GM19324 (cell line): ENCODE data around the gene GCK.

Experiments used
- ATAC-seq: cut with Tn5 transposase; IDR thresholded peaks from one replicate; pipeline ENCODE4 v1.9.1; 2021; ENCODE audit warnings: mild to moderate bottlenecking, moderate library complexity; ENCODE audit not compliant: unreplicated experiment, low FRiP score

The GCK gene

DNA sequence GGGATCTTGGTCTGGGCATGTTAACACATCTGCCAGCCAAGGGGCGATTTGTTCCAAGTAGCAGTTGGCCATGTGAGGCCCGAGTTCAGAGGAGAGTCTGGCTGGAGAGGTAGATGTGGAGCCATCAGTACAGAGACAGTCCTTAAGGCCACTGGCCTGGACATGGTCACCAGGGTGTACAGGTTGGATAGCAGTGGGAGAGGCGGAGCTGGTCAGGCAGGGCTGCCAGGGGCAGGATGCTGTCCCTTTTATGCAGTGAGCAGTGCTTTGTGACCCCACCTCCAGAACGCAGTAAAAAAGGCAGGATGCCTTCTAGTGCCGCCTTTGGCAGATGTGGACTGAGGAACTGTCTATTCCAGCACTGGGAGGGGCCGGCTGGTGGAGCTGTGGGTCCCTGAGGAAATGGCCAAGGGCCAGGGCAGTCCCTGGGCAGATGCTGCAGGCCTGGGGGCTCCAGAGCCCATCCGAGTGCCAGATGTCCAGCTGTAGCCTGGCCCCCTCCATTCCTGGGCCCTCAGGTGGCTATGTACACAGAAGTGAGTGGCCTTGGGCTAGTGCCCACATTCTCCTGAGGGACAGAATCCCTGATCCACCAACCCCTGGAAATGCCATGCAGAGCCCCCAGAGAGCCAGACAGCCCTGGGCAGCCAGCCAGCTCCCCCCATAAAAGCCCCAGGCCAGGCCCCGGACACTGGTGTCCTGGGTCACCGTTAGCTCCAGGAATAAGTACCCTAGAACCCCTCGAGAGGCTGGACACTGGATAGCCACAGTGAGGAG lies 31.0 kb downstream of the GCK start:
- ATAC-seq = no peak

DNA sequence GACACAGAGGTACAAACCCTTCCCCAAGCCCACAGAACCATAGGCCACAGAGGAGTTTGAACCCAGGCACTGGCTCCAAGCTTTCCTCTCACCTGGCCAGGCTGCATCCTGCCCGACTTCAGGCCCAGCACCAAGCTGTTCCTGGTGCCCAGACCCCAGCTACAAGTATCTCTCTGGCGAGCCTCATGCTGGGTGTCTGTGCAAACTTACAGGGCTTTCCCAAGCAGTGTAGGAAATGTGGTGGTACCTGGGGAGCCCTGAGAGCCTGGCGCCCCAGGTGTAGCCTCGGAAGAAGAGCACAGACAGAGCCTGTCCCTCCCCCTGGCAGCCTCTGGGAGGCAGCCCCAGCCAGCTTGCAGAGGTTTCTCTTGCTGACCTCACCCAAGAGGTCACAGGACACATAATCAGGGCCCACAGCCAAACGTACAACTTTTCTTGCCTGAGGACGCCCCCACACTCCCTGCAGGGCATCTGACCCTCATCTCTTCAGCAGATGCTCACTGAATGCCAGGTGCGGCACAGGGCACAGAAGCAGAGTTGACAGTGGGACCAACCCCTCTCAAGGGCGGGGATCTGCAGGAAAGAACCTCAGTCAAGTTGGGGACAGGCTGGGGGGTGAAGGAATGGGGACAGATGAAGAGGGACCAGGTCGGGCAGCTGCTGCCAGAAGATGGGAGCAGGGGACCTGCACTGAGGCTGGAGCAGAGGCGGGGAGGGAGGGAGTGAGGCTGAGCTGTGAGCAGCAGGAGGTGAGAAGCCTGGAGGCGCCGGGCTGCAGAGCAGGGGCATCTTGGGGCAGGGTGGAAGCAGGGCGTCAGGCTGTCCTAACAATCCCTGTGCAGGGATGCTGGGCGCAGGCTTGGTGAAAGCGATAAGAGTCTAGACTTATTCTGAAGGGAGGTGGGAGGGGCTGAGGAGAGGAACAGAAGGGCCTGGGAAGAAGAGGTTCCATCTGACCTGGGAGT lies 31.8 kb downstream of the GCK start:
- ATAC-seq = no peak

DNA sequence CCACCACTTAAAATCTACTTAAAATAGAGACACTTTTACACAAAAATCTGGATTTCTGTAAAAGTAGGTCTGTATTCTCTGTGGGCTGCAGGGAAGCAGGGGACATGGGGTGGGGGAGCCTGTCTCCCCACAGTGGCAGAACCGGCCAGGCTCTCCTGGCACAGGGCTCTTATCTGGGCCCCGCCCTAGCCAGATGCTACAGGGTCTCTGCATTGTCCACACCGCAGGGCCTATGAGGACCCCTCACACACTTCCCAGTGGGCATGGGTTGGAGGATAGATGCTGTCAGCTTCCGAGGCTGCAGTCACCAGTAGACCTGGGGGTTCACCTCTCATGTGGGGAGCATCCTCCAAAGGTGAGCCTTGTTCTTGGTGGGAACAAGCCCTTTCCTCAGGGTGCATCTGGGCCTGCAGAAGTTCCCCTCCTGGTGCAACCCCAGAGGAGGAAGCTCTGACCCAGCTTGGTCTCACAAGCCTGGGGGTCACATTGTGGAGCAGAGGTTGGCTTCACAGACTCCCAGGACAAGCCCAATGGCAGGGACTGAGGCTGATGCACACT lies 32.7 kb downstream of the GCK start:
- no peak for ATAC-seq

GRCh38 chr7:44155191-44156185 lies 33.8 kb downstream of the GCK start:
- no peak for ATAC-seq

DNA sequence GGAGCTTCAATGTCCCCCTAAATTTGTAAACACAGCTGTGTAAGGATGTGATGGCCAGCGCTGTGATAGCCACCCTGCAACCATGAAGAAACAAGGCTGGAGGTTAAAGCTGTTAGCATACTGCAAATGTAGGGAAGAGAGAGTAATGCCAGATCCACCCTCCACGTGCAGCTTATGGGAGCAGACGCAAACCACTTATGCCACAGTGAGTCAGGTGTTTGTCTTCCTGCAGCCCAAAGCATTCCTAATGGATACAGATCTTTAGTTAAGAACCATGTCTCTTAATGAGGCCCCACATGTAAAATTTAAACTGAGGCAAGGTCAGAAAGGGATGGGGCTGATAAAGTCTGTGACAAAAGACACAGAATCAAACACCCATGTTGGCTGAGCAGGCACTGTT lies 34.5 kb downstream of the GCK start:
- no peak for ATAC-seq

GRCh38 chr7:44153948-44154335 lies 35.3 kb downstream of the GCK start:
- no peak for ATAC-seq

DNA sequence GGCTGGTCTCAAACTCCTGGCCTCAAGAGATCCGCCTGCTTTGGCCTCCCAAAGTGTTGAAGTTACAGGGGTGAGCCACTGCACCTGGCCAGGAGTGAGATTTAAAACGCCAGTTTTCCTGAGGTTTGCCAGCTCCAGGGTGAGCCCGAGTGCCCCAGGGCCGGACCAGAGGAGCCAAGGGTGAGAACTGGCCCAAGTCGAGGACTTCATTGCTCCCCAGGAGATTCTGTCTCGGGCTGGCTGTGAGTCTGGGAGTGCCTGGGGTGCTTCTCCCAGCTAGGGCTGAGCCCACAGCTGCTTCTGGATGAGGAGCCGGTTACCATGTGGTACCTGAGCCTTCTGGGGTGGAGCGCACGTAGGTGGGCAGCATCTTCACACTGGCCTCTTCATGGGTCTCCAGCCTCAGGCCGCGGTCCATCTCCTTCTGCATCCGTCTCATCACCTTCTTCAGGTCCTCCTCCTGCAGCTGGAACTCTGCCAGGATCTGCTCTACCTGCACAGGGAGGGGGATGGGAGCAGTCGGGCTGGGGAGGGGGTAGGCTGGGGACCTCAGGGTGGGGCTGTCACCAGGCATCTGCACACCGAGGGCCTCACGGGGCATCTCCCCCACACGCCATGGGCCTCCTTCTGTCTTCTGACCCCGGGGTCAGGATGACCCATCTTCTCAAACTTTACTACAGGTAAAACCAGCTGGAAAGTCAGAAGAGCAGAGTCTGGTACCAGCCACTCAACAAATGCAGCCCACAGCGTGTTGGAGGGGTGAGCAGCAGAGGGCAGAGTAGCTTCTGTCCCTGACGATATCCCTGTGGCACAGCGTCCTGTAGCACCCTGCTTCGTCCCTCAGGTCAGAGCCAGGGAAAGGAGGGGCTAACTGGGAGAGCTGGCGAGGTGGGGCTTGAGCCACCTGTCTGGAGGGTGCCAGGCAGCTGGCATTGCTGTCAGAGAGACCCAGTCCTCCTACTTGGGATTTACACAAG lies 36.0 kb downstream of the GCK start:
- no peak for ATAC-seq

- ATAC-seq = no peak
These were observed 37.3 kb downstream of the GCK start for GRCh38 chr7:44151956-44152355.

GRCh38 chr7:44150966-44151941 lies 38.0 kb downstream of the GCK start:
- no peak for ATAC-seq

- ATAC-seq = no peak
These were observed 38.8 kb downstream of the GCK start for GRCh38 chr7:44150466-44150832.

GRCh38 chr7:44149571-44150465 lies 39.4 kb downstream of the GCK start:
- ATAC-seq = no peak

DNA sequence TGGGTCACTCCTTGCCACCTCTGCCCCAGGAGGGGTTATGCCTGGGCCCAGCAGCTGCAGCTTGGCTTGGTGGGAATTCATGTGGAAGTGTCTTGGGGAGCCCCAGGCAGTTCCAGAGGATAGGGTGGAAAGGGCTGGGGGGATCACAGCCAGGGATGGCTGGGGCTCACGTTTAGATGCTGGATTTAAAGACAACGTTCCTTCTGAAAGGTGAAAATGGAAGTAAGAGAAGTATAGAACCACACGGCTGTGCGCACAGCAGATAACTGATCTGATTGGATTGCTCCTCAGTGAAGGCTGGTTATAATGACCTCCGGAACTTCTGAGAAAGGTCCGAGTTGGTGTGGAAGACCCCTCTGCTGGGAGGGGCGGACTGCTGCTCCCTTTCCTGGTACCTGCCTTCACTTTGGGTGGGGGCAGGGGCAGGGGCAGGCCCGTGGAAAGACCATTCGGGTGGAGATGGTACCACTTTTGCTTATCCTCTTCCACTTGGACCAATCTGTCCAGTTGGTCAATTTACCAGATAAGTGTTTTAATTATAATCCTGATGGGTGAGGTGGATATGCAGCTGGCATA lies 40.2 kb downstream of the GCK start:
- no peak for ATAC-seq

GRCh38 chr7:44148166-44148565 lies 41.1 kb downstream of the GCK start:
- no peak for ATAC-seq

- no peak for ATAC-seq
These were observed 41.9 kb downstream of the GCK start for GRCh38 chr7:44147026-44147991.
